Raji (cell line): ENCODE data around the gene SSR1.

Experiments used
- POLR2A ChIP-seq: IDR thresholded peaks from 2 replicates; pipeline ENCODE4 v1.6.1; 2011; ENCODE audit warnings: low read depth, low read length, control low read depth; ENCODE audit not compliant: insufficient read depth

Gene SSR1

DNA sequence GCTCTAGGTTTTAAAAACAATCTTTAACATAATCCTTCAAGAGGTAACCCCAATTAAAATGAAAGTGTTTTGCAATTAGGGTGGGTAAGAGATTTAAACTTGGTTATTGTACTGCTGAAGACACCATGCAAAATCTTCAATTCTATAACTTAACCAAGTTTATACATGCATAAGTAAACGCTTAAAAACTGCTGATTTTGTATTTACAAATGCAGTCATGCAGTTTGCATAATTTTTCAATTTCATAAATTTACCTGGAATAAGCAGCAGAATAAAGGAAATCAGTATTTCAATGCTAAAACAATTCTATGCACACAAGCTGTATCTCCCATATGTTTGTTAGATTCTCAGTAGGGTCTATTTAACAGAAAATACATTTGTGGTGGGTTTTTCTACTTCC, 22.9 kb downstream of the SSR1 start:
- no peak for TF ChIP-seq POLR2A

DNA sequence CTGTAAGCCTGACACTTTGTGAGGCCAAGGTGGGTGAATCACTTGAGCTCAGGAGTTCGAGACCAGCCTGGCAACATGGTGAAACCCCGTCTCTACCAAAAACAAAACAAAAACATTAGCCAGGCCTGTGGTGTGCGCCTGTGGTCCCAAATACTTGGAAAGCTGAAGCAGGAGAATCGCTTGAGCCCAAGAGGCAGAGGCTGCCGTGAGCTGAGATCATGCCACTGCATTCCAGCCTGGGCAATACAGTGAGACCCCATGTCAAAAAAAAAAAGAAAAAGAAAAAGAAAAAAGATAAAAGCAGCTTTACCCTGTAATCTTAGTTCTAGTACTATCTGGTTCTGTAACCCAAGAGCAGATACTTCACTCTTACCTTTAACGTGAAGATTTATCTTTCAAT, 27.6 kb downstream of the SSR1 start:
- TF ChIP-seq POLR2A, result no peak

DNA sequence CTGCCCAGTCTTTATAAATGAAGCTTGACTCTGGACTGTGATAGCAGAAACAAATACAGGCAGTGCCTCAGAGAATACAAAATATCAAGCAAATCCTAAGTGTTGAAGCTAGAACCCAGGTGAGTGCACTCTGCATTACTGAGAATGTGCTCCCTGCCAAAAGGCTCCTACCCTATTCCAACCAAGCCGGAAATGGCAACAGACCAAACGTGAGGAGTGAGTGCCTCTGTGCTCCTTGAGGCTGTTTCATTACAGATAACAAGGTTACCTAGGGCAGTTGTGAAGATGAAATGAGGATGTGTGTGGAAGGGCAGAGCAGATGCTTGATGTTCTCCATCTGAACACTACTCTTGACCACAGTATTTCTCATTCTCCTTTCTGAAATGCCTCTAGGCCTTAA, 29.3 kb downstream of the SSR1 start:
- no peak for TF ChIP-seq POLR2A

DNA sequence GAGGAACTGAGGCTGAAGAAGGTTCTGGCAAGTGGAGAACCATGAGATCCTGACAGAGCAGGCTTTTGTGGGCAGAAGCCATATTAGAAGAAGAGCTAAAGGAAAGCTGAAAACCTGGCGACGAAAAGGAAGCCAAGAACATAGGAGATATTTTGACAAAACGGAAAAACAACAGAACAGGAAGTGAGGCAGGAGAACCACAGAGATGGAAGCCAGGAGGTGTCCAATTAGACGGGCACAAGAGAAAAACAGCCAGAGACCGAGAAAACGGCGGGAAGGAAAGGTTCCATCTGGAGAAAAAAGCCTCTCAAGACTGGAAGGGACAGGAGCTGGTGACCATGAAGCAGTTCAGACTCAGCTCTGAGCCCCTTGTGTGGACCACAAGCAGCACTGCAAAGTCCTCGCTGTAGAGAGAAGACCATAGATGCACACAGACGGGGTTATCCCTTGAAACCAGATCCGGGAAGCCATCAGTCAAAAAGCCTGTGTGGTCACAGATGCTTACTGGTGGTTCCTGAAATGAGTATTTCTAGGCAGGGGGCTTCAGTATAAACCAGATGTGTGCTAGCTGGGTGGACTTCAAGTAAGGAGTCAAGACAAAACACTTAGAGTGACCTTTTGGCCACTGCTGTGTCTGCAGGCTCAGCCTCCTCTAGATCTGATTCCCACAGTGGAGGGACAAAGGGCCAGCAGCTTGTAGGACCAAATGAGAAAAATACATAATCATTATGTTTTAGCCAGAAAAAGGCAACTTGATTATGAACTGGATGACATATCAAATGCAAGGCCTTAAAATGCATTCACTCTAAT, 30.7 kb downstream of the SSR1 start:
- TF ChIP-seq POLR2A, result no peak

DNA sequence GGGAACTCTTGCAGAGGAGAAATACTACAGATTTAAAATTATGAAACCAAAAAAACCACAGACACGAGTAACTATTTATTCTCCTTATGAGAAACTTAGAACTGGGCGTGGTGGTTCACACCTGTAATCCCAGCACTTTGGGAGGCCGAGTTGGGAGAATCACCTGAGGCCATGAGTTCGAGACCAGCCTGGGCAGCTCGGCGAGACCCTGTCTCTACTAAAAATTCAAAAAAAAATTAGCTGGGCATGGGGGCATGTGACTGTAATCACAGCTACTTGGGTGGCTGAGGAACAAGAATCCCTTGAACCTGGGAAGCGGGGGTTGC, 36.8 kb downstream of the SSR1 start:
- no peak for TF ChIP-seq POLR2A

DNA sequence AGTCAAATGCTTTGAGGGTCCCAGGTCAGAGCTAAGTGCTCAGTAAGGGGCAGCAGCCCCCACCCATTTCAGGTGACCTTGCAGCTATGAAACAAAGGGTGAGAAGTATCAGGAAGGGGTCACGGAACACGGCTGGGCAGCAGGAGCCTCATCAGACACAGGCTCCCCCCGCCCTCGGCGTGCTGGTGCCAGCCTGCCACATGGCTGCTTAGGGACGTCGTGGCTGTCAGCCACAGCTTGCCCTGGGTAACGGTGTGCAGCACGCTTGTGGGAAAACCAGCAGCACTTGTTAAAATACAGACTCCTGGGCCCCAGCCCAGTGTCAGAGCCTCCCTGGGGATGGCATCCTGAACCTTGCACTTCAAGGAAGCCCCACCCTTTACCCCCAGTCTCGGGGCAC, 39.3 kb downstream of the SSR1 start:
- TF ChIP-seq POLR2A, result no peak

DNA sequence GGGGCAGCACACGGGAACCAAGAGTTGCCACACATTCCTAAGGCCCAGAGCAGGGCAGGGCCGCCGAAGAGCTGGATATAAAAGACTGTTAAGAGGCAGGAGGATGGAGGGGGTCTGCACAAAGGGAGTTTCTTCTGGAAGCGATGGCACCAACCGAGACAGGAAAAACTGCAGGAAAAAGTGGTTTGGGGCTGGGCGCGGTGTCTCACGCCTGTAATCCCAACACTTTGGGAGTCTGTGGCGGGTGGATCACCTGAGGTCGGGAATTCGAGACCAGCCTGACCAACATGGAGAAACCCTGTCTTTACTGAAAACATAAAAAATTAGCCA, 41.8 kb downstream of the SSR1 start:
- no peak for TF ChIP-seq POLR2A

DNA sequence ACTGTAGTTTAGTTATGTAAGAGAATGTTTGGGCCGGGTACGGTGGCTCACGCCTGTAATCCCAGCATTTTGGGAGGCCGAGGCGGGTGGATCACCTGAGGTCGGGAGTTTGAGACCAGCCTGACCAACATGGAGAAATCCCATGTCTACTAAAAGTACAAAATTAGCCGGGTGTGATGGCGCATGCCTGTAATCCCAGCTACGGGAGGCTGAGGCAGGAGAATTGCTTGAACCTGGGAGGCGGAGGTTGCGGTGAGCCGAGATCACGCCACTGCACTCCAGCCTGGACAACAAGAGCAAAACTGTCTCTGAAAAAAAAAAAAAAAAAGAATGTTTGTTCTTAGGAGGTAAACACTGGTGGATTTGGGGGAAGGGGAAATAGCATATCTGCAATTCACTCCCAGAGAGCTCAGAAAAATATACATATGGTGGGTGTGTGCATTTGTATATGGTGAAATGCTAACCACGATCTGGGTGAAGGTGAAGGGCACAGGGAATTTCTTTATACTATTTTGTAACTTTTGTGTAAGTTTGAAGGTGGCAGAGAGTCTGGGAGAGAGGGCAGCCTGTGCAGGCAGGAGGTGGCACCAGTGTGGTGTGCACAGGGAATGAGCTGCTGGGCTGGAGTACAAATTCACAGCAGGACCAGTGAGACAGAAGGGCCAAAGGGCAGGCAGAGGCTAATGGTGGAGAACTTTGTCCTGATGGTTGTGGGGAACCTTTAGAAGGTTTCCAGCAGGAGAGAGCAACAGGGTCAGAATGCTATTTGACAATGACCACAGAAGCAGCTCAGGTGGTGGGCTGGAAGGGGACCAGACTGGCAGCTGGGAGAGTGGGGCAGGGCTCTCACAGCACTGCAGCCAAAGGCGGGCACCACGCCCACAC, 42.4 kb downstream of the SSR1 start:
- no peak for TF ChIP-seq POLR2A

DNA sequence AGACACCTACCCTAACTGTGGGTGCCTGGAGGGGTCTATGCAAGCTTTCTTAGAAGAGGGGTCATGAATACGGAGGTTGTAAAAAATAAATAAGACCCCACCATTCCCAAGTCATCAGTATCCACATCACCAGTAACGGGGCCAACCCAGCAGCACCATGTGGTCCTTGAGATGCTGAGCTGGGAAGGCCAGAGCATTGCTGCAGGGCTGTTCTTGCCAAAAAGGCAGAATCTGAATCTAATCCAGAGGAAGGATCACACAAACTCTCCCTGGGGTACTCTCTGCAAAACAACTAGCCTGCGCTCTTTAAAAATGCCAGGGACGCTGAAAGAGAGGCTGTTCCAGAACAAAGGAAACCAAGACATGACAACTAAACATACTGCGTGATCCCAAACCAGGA, 43.2 kb downstream of the SSR1 start:
- TF ChIP-seq POLR2A, result no peak

DNA sequence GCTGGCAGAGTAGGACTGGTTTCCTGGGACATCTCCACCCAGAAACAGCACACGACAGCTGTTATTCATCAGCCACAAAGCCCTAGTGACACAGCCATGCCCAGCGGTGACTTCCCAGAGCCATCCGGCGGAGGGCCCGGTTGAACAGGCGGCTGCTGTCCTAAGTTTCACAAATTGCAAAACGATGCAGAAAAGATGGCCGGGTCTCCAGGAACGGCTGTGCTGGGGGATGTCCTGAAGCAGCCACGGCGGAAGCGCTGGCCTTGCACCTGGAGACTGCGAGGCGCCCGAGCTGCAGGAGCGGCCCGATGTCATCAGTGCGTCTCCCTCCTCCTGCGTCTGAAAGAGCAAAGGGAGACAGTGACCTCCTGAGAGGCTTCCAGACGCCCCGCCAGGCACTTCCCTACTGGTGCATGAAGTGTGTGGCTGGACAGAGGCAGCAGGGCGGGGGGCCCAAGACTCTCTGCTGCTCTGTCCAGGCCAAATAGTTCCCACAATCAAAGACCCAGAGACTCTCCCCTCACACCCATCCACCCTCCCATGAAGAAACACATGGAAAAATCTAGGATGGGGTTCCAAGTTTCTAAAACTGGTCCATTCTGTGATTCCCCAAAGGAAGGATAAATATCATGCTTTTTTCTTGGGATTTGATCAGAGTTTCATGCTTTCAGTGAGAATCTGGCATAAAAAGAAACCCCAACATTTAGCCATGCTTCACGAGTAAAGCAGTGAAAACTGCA, 44.0 kb downstream of the SSR1 start:
- TF ChIP-seq POLR2A, result no peak

DNA sequence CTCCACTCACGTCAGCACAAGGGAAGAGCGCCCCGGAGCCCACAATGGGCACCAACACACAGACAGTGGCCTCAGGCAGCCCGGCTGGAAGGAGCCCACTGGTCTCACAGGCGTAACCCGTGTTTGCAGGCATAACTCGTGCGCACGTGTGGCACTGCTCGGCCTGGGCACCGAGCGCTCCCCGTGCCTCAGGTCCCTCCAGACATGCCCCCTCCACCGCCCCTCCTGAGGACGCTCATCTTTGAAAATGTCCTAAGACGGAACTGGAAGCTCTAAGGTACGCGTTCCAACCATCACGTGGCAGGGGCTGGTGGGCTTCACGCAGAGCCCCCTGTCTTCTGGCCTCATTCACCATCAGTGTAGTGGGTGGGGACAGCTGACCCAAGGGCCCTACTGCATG, 44.6 kb downstream of the SSR1 start:
- TF ChIP-seq POLR2A, result no peak

DNA sequence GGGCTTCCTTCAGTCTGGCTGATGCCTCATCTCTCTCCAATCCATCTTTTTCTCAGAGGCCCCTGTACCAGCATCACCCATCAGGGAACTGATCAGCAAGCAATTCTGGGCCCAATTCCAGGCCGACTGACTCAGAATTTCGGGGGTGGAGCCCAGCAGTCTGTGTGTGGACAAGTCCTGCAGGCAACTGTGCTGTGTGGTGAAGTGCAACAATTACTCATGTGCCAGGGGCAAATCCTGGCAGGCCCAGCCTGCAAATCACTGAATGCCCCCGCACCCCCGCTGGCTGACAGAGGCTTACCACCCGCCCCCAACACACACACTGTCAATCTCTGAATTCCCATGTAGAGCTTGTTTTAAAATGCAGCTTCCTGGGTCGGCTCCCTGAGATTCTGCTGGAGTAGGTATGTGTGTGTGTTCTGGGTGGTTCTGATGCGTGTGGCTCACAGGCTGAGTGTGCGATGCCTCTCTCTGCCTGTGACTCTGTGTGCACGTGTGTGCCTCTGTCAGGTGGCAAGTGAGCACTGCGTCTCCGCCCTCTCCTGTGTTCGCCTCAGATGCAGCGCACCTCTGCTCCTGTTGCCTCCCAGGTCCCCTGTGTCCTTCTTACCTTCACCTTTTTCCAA, 45.4 kb downstream of the SSR1 start:
- no peak for TF ChIP-seq POLR2A

DNA sequence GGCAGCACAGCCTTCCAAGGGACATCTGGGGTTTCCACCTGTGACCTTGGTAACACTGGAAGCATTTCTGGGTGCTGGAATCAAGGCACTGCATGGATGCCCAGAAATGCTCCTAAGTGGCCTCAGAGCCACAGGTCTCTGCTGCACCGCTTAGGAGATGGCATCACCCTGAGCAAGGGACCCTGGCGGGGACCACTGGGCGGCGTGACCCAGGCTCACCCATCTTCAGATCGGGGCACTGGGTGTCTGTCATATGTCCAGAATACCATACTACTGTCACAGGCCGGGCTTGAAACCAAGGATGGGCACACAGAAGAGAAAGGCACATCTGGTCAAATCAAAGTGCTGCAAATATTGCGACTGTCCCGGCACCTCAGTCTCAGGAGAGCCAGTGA, 45.9 kb downstream of the SSR1 start:
- no peak for TF ChIP-seq POLR2A

DNA sequence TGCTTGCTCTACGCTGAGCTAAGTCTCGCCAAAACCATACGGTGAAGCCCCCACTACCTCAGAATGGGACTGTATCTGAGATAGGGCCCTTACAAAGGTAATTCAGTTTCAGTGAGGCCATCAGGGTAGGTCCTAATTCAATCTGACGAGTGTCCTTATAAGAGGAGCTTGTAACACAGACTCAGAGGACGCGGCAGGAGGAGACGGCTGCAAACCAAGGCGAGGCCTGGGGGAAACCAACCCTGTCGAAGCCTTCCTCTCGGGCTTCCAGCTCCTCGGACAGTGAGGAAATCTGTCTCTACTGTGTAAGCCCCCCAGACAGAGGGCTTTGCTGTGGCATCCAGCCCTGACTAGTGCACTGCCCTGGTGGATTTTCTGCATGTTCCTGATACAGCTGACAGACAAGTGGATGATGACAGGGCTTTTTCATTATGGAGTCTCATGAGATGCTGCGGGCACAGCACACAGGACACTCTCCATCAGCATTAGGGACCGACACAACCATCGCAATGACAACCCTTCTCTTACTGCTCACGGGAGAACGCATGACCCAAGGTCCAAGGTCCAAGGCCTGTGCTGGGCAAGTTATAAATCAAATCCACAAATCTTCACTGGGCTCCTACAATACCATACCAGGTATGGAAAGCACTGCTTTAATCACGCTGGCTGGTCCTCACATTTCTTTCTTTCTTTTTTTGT, 48.2 kb downstream of the SSR1 start:
- TF ChIP-seq POLR2A, result no peak

DNA sequence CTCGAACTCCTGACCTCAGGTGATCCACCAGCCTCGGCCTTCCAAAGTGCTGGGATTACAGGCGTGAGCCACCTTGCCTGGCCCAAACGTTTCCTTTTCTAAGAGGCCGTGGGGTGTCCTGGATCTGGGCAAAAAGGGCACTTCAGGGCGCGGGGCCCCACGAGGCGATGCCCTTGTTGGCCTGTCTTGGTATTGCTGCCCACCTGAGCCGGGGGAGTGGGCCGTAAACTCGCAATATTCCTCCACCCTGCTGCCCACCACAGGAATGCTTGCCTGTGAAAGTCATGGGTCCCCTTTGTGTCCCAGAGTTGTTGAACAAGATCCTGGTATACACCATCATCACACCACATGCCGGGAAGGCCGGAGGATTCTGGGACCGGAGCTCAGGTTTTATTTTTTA, 49.0 kb downstream of the SSR1 start:
- no peak for TF ChIP-seq POLR2A

DNA sequence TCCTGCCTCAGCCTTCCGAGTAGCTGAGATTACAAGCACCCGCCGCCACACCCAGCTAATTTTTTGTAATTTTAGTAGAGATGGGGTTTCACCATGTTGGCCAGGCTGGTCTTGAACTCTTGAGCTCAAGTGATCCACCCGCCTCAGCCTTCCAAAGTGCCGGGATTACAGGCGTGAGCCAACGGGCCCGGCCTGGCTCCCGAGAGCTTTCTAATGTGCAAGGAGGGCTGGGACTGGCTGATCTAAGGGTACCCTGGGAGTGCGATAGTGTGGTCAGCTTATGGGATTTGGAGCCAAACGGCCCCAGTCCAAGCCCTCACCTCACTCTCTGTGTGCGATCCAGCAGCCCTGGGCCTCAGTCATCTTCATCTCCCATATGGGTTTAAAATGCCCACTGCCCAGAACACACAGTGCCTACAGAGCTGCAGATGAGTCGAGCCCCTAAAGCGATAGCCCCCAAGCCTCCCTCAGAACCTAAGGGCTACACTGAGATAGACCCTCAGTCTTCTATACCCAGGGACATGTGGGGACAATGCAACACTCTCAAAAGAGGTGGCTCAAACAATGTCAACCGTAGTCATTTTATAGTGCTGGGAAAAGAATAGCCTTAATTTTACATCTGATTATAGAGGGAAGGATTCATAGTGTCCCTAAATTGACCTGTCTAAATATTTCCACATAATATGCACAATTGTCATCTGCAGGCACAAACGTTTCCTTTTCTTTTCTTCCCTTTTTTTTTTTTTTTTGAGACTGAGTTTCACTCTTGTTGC, 50.1 kb downstream of the SSR1 start:
- no peak for TF ChIP-seq POLR2A
